Dedifferentiated amniotic fluid mesenchymal stem cell (primary cell): Measurements from ENCODE around the gene THOC7.
A peak's percentile ranks its signal among the peaks of the same experiment; 100 is the strongest.

Experiments
- DNase-seq: peaks from one replicate; pipeline ENCODE4 v3.0.0-alpha.2; 2016; ENCODE audit errors: extremely low spot score

The THOC7 gene

GRCh38 chr3:63845215-63845614, 18.4 kb downstream of the THOC7 start:
- DNase-seq, result no peak

DNA sequence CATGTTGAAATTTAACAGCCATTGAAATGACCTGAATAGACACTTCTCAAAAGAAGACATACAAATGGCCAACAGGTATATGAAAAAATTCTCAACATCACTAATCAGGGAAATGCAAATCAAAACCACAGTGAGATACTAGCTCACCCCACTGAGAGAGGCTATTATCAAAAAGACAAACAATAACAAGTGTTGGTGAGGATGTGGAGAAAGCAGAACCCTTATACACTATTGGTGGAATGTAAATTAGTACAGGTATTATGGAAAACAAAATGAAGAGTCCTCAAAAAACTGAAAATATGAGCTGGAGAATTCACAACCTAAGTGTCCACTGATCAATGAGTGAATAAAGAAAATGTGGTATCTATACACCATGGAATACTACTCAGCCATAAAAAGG, 21.5 kb downstream of the THOC7 start:
- DNase-seq, result no peak

DNA sequence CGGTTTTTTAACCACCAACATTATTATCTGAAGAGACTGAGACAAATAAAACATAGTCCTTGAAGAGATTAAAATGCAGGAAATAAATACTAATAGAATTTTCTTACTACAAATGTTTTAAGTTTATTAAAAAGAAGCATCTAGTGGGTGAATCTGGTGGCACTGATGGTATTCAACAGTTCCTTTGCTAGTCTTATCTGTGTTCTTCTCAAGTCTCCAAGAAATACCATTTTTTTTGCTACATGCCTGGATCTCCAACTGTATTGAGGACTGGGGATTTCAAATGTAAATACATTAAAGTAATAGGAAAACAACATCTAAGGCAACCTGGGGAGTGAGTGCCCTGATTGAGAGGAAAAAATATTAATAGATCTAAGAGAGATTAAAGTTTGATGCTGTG, 21.9 kb downstream of the THOC7 start:
- no peak for DNase-seq

- no peak for DNase-seq
Observed at GRCh38 chr3:63832395-63832794, 31.2 kb downstream of the THOC7 start.

DNA sequence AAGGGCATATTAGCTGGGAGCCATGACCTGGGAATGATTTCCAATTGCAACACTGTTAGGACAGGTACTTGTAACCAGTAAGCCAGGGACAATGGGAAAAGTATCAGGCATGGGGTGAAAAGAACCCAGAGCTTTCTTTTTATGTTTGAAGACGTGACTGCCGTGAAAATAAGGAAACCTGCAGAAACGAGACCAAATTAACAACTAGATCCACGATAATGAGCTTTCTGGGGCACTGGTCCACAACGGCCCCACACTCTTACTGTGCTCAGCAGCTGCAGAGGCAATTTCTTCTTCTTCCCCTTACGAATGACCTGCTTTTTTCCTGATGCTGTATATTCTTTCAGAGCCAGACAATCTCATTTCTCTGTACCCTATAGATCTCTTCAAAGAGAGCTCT, 33.1 kb downstream of the THOC7 start:
- no peak for DNase-seq

GRCh38 chr3:63824309-63824708, 39.3 kb downstream of the THOC7 start:
- no peak for DNase-seq

- DNase-seq, result no peak
Observed at GRCh38 chr3:63819151-63819398, 44.5 kb downstream of the THOC7 start, which contains the start of gene C3orf49. TSS of gene C3orf49 (plus strand) at chr3:63819299. CDS start at chr3:63819472, 173 bp downstream.

DNA sequence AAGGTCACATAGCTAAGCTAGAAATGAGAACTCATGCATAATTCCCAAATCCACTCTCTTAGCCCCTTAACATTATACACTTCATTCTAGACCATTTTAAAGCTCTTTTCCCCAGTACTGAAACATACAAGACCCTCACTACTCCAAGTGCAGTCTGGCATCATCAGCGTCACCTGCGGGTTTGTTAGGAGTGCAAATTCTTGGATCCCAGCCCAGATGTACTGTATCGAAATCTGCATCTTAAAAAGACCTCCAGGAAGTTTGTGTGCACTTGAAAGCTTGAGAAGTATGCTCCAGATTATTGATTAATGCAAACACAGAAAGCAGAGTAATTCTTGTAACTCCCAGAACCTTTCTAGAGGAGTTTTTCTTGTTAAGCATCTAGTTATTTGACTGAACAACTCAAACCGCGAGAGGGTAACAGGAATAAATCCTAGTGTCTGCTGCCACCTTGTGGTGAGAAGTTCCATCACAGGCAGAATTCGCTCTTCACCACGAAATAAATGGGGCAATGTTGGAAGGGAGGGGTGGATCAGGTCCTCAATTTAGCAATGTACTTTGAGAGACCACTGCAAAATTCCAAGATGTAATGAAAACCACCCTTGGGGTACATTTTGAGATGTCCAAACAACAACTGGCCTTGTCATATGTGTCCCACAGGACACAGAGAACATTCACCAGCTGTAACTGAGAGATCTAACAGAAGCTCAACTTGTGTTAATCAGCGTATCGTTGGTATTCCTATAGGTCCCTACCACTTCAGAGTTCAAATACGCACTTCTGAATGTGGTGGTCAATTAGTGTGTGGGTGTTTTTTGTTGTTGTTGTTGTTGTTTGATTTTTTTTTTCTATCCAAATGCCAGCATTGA, 45.1 kb downstream of the THOC7 start:
- DNase-seq, result peak; percentile 62

GRCh38 chr3:63817225-63817624, 46.4 kb downstream of the THOC7 start:
- DNase-seq, result no peak

DNA sequence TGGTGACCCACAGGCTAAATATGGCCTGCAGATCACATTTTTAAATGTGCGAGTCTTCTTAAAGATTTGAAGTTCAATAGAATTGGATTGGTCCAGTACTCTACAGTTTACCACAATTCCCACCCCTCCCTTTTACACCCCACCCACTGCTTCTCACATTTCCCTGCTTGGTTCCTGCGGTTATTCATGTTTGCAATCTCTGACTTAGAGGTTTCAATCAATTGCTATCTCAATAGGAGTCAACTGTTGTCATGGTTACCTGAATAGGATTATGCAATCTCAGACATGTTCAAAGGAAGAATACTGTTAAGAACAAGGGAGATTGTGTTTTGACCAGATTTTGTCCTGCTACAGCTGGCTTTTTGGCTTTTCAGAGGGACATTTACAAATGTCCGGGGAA, 49.4 kb downstream of the THOC7 start:
- DNase-seq, result no peak

GRCh38 chr3:63809607-63810006, 54.0 kb downstream of the THOC7 start:
- no peak for DNase-seq

DNA sequence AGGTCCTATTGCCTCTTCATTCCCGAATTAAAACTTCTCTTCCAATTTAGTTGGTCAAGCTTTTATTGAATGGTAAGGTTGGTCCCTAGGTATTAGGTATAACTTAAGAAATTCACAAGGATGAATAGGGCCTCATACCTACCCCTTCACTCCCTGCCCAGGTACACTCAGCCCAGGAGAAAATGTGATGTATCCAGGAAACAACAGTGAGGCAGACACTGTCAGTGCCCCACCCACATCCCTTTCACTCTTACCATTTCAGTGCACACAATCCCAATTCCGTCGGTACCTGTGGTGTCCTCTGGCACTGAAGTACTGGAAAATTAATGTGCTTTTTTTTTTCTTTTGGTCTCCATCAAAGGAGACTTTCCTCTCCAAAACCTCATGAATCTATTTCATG, 55.0 kb downstream of the THOC7 start:
- no peak for DNase-seq

- no peak for DNase-seq
Observed at GRCh38 chr3:63807961-63808565, 55.5 kb downstream of the THOC7 start.

- no peak for DNase-seq
Observed at GRCh38 chr3:63803911-63804310, 59.7 kb downstream of the THOC7 start.

- DNase-seq, result no peak
Observed at GRCh38 chr3:63800097-63800496, 63.5 kb downstream of the THOC7 start.

DNA sequence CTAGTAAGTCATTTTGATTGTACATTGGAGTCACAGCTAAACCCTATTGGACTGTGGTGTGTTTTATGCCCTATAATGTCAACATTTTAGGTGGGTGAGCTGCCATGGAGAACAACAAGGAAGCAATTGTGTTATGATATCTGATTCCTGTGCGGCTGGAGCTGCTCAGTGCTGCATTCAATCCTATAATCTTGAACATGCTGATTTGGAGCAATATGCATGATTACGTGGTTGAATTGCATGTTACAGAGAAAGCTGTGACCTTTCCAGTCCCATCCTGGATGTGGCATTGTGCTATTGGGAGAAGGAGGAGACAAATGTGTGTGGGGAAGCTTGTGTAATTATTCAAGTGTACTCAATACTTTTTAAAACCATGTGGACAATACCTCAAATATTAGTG, 64.7 kb downstream of the THOC7 start:
- DNase-seq, result no peak

DNA sequence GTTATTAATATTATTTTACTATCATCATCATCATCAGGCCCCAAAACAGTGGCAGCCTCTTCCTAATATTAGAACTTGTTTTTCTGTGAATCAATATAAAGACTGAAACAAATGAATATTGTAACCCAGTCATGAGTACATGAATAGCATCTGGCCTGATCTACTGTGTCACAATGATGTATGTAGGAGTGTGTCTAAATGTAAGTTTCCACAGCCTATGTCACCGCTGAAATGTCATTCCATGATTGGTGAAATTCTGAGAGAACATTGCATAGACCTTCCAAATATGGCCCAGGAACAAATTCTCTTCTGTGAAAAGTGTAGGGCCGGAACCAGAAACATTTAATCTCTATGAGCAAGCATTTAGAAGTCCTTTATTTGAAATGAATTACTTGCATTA, 65.1 kb downstream of the THOC7 start:
- DNase-seq, result no peak

- no peak for DNase-seq
Observed at GRCh38 chr3:63795438-63795837, 68.2 kb downstream of the THOC7 start.

DNA sequence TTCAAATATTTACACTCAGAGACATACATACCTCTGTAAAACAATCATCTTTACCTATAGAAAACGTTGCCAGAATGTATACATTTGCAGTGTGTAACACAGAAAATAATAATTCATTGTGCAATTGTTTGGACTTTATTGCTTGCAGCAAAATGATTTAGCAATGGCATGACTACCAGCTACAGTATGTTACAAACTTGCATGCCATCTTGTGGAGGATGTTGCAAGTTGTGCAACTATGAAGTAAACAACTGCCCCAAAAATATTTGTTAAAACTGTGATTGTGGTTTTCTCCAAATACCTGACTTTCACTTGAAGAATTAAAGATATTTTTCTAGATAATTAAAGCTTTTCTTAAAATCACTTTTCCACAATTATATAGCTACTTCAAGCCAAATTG, 71.6 kb downstream of the THOC7 start:
- peak; percentile 87 for DNase-seq
